SK-N-SH (cell line): ENCODE results near the gene LRAT. TPM values are rescaled to one million over a fixed set of nuclear protein-coding genes. Genes with fewer than 3 reads are reported as not detected.

Source experiments
- CTCF ChIA-PET: fragments of 300-600, 350-600 bp; formaldehyde crosslinking; extraction: SDS; loops from one replicate; lab custom pipeline; 2021; lab: Yijun Ruan, JAX
- POLR2A ChIA-PET: fragments of 350-600 bp; sonication (Branson Sonifier 250); formaldehyde crosslinking; extraction: SDS; loops from one replicate; lab custom pipeline; 2020; ENCODE audit warnings: antibody characterized with exemption, inconsistent platforms; lab: Yijun Ruan, JAX
- DNase-seq: peaks from one replicate; pipeline ENCODE4 v3.0.0; 2012
- H2AFZ ChIP-seq: fragments of 200-600 bp; sonication (generic); 2 replicates; pipeline ENCODE4 v1.8.1; 2016; ENCODE audit warnings: antibody characterized with exemption, mild to moderate bottlenecking, low read depth
- H3F3A ChIP-seq: fragments of 200-600 bp; sonication (generic); replicated peaks from 2 replicates; pipeline ENCODE3; 2016; ENCODE audit warnings: antibody characterized with exemption, mild to moderate bottlenecking; ENCODE audit not compliant: insufficient read depth
- H3K27ac ChIP-seq, 2 experiments: fragments of 200-500 bp in 1 of 2; fragments of 200-600 bp in 1 of 2; sonication (Bioruptor generic) in 1 of 2; sonication (generic), shearing (Covaris generic) in 1 of 2; 2 replicates each; pipeline versions ENCODE4 v1.5.1 to v1.6.1; 2014 to 2016; ENCODE audit warnings: low read depth in 2 of 2, inconsistent platforms in 1 of 2, low read length in 1 of 2, mild to moderate bottlenecking in 1 of 2, mixed read lengths in 1 of 2
- H3K27me3 ChIP-seq: fragments of 200-600 bp; sonication (generic), shearing (Covaris generic); 2 replicates; pipeline ENCODE4 v1.6.1; 2016; ENCODE audit warnings: mixed run types; ENCODE audit not compliant: insufficient read depth
- H3K36me3 ChIP-seq, 2 experiments: fragments of 200-500 bp in 1 of 2; fragments of 200-600 bp in 1 of 2; sonication (Bioruptor generic) in 1 of 2; sonication (generic) in 1 of 2; replicated peaks in 1 of 2; 2 replicates each; pipeline versions ENCODE3 to v1.5.1; 2014 to 2016; ENCODE audit warnings: low read length in 1 of 2, mild to moderate bottlenecking in 1 of 2; ENCODE audit not compliant: insufficient read depth in 2 of 2, control insufficient read depth in 1 of 2
- H3K4me1 ChIP-seq, 2 experiments: fragments of 200-500 bp in 1 of 2; fragments of 200-600 bp in 1 of 2; sonication (Bioruptor generic) in 1 of 2; sonication (generic), shearing (Covaris generic) in 1 of 2; 2 replicates each; pipeline versions ENCODE4 v1.5.1 to v1.6.1; 2014 to 2016; ENCODE audit warnings: low read depth in 1 of 2, low read length in 1 of 2, mixed run types in 1 of 2; ENCODE audit not compliant: insufficient read depth in 2 of 2, control insufficient read depth in 1 of 2
- H3K4me2 ChIP-seq: fragments of 200-600 bp; sonication (generic), shearing (Covaris generic); 2 replicates; pipeline ENCODE4 v1.6.1; 2017; ENCODE audit warnings: mixed run types
- H3K4me3 ChIP-seq, 2 experiments: fragments of 200-500 bp in 1 of 2; fragments of 200-600 bp in 1 of 2; sonication (Bioruptor generic) in 1 of 2; sonication (generic), shearing (Covaris generic) in 1 of 2; 2 replicates each; pipeline versions ENCODE4 v1.5.1 to v1.8.1; 2014 to 2016; ENCODE audit warnings: low read depth in 2 of 2, inconsistent platforms in 1 of 2, low read length in 1 of 2, mild to moderate bottlenecking in 1 of 2, mixed read lengths in 1 of 2, moderate library complexity in 1 of 2
- H3K79me2 ChIP-seq: fragments of 200-600 bp; sonication (generic); 2 replicates; pipeline ENCODE4 v1.8.1; 2017; ENCODE audit warnings: mild to moderate bottlenecking; ENCODE audit not compliant: insufficient read depth
- H3K9ac ChIP-seq: fragments of 200-600 bp; sonication (generic); 2 replicates; pipeline ENCODE4 v1.6.1; 2017; ENCODE audit warnings: mixed run types
- H3K9me2 ChIP-seq: fragments of 200-600 bp; sonication (generic); 2 replicates; pipeline ENCODE4 v1.6.1; 2017; ENCODE audit warnings: mixed run types
- H3K9me3 ChIP-seq: fragments of 200-600 bp; sonication (generic); 2 replicates; pipeline ENCODE4 v1.6.1; 2017; ENCODE audit warnings: mixed run types, mild to moderate bottlenecking, moderate library complexity
- H4K20me1 ChIP-seq: fragments of 200-600 bp; sonication (generic); 2 replicates; pipeline ENCODE4 v1.6.1; 2017; ENCODE audit warnings: mild to moderate bottlenecking, mixed run types; ENCODE audit not compliant: insufficient read depth
- EP300 ChIP-seq, 2 experiments: IDR thresholded peaks; 2 replicates each; pipeline versions ENCODE4 v1.4.0 to v1.6.1; 2012; ENCODE audit warnings: borderline replicate concordance in 1 of 2, low read depth in 1 of 2, low read length in 1 of 2
- EZH2phosphoT487 ChIP-seq: fragments of 200-600 bp; sonication (generic); IDR thresholded peaks from 2 replicates; pipeline ENCODE4 v1.6.1; 2017; ENCODE audit warnings: low read depth, mixed run types, mild to moderate bottlenecking, antibody characterized with exemption, moderate library complexity, borderline replicate concordance
- GABPA ChIP-seq: IDR thresholded peaks from 2 replicates; pipeline ENCODE4 v1.4.0; 2012; ENCODE audit warnings: low read depth, mild to moderate bottlenecking
- MXI1 ChIP-seq: IDR thresholded peaks from 2 replicates; pipeline ENCODE4 v1.6.1; 2012; ENCODE audit warnings: mild to moderate bottlenecking, low read depth, low read length, improper control_type of control experiment
- NFIC ChIP-seq: IDR thresholded peaks from 2 replicates; pipeline ENCODE4 v1.4.0; 2012; ENCODE audit warnings: borderline replicate concordance
- NRF1 ChIP-seq: IDR thresholded peaks from 2 replicates; pipeline ENCODE4 v1.6.1; 2012; ENCODE audit warnings: low read depth, mild to moderate bottlenecking, low read length
- POLR2AphosphoS5 ChIP-seq: IDR thresholded peaks from 2 replicates; pipeline ENCODE4 v1.6.1; 2012; ENCODE audit warnings: low read depth, low read length
- RCOR1 ChIP-seq: fragments of 150-350 bp; IDR thresholded peaks from 2 replicates; pipeline ENCODE4 v1.6.1; 2017; ENCODE audit warnings: antibody characterized with exemption, low read length
- SMC3 ChIP-seq: IDR thresholded peaks from 2 replicates; pipeline ENCODE4 v1.6.1; 2012; ENCODE audit warnings: low read depth, low read length, improper control_type of control experiment
- TAF1 ChIP-seq: IDR thresholded peaks from 2 replicates; pipeline ENCODE4 v1.6.1; 2012; ENCODE audit warnings: low read depth, mild to moderate bottlenecking, low read length, moderate library complexity, borderline replicate concordance
- YY1 ChIP-seq: IDR thresholded peaks from 2 replicates; pipeline ENCODE4 v1.4.0; 2012; ENCODE audit warnings: low read depth, mild to moderate bottlenecking
- WGBS: methylation state at CpG from one replicate; pipeline ENCODE4 v1.1.6; 2017; ENCODE audit warnings: low lambda C conversion rate; 5-methylcytosine and 5-hydroxymethylcytosine counted together
- polyA plus RNA-seq, 3 experiments: library from polyadenylated mRNA; depleted of rRNA; stranded (reverse); fragments of >200 nt; gene quantifications; 2 replicates each; pipeline ENCODE4 v1.2.3, GENCODE V29; 2012
- TF ChIP-seq, protein P1 (sequence below): fragments of 150-350 bp; IDR thresholded peaks from 2 replicates; pipeline ENCODE4 v1.6.1; 2016; ENCODE audit warnings: mild to moderate bottlenecking, low read depth, low read length
- TF ChIP-seq, protein P2 (sequence below): IDR thresholded peaks from 2 replicates; pipeline ENCODE4 v1.4.0; 2012; ENCODE audit warnings: low read depth
- TF ChIP-seq, protein P3 (sequence below): fragments of 200-600 bp; sonication (generic); IDR thresholded peaks from 2 replicates; pipeline ENCODE4 v1.6.1; 2017; ENCODE audit warnings: antibody characterized with exemption, mild to moderate bottlenecking, moderate library complexity
- TF ChIP-seq, protein P4 (sequence below): IDR thresholded peaks from 2 replicates; pipeline ENCODE4; 2012

LRAT gene
- polyA plus RNA-seq, 1 of the 3 experiments (the other 2 are of a cell fraction): not detected

DNA sequence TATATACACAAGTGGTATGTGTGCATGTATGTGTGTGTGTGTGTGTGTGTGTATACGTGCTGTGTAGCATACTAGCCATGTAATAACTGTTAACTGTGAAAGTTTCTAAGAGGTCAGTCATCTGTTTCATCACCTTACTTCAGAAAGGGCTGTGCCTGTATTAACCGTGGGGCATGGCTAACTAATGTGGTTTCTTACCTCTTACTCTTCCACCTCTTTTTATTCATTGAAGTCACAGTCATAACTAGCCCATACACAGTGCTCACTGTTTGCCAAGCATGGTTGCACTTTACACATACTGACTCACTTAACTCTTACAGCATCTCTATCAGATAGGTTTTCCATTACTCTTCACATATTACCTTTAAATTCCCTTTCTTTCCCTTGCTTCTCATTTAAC is 23.7 kb upstream of the LRAT start:
- Histone ChIP-seq H3F3A (no peaks in the 10 kb centered on the region), H4K20me1 (no peaks in the 10 kb centered on the region), H3K4me2 (no peak overlapping the region), H3K27me3 (no peaks in the 10 kb centered on the region), H3K9me3 (no peaks in the 10 kb centered on the region), H2AFZ (no peak overlapping the region), H3K36me3 (no peaks in the 10 kb centered on the region), H3K79me2 (no peaks in the 10 kb centered on the region), H3K27ac (no peak overlapping the region), H3K9me2 (no peaks in the 10 kb centered on the region), H3K9ac (no peak overlapping the region), H3K4me3 (no peak overlapping the region), H3K4me1 (peaks cover 0 to 4% of the 10 kb centered on the region in 2 experiments; a peak in 1 of 4 replicates)
- TF ChIP-seq, protein P1, sequence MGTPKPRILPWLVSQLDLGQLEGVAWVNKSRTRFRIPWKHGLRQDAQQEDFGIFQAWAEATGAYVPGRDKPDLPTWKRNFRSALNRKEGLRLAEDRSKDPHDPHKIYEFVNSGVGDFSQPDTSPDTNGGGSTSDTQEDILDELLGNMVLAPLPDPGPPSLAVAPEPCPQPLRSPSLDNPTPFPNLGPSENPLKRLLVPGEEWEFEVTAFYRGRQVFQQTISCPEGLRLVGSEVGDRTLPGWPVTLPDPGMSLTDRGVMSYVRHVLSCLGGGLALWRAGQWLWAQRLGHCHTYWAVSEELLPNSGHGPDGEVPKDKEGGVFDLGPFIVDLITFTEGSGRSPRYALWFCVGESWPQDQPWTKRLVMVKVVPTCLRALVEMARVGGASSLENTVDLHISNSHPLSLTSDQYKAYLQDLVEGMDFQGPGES: no peak
- TF ChIP-seq RCOR1: no peak
- TF ChIP-seq YY1: no peak
- no peak for TF ChIP-seq NRF1
- TF ChIP-seq NFIC: no peak
- TF ChIP-seq POLR2AphosphoS5: no peak
- no peak for TF ChIP-seq SMC3
- TF ChIP-seq, protein P2, sequence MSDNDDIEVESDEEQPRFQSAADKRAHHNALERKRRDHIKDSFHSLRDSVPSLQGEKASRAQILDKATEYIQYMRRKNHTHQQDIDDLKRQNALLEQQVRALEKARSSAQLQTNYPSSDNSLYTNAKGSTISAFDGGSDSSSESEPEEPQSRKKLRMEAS: no peak
- TF ChIP-seq TAF1: no peak
- TF ChIP-seq, protein P3, sequence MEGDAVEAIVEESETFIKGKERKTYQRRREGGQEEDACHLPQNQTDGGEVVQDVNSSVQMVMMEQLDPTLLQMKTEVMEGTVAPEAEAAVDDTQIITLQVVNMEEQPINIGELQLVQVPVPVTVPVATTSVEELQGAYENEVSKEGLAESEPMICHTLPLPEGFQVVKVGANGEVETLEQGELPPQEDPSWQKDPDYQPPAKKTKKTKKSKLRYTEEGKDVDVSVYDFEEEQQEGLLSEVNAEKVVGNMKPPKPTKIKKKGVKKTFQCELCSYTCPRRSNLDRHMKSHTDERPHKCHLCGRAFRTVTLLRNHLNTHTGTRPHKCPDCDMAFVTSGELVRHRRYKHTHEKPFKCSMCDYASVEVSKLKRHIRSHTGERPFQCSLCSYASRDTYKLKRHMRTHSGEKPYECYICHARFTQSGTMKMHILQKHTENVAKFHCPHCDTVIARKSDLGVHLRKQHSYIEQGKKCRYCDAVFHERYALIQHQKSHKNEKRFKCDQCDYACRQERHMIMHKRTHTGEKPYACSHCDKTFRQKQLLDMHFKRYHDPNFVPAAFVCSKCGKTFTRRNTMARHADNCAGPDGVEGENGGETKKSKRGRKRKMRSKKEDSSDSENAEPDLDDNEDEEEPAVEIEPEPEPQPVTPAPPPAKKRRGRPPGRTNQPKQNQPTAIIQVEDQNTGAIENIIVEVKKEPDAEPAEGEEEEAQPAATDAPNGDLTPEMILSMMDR: no peak
- no peak for TF ChIP-seq MXI1
- no peak for TF ChIP-seq EZH2phosphoT487
- TF ChIP-seq EP300 (IDR thresholded peaks at IDR 0.05; ENCODE audit: borderline replicate concordance in 1 of 2, low read depth in 1 of 2, low read length in 1 of 2): no peak
- TF ChIP-seq GABPA: no peak
- TF ChIP-seq, protein P4, sequence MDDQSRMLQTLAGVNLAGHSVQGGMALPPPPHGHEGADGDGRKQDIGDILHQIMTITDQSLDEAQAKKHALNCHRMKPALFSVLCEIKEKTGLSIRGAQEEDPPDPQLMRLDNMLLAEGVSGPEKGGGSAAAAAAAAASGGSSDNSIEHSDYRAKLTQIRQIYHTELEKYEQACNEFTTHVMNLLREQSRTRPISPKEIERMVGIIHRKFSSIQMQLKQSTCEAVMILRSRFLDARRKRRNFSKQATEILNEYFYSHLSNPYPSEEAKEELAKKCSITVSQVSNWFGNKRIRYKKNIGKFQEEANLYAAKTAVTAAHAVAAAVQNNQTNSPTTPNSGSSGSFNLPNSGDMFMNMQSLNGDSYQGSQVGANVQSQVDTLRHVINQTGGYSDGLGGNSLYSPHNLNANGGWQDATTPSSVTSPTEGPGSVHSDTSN: no peak
- ChIA-PET CTCF (no interaction called here), POLR2A (no interaction called here)
- no peak for DNase-seq
- WGBS: 5% methylated on average over 2 of the region's 2 CpGs
